Hindlimb muscle (tissue), 1 donor: ENCODE data around the gene ABCA1. TPM values are rescaled to one million over a fixed set of nuclear protein-coding genes. Genes with fewer than 3 reads are reported as not detected.
"Not testable (repeated sequence)": the region's sequence is repeated elsewhere in the genome, so short reads cannot be mapped to it uniquely, and the experiment has no call there.

ENCODE experiments used
- DNase-seq: peaks from one replicate; pipeline ENCODE4 v3.0.0-alpha.2; 2013
- polyA plus RNA-seq: library from polyadenylated mRNA; unstranded; fragments of 120-200 nt; gene quantifications from one replicate; pipeline ENCODE4 v1.2.1, GENCODE V29; 2013; ENCODE audit not compliant: insufficient read length

ABCA1 gene
- polyA plus RNA-seq, 1 donor = 6.4 TPM

DNA sequence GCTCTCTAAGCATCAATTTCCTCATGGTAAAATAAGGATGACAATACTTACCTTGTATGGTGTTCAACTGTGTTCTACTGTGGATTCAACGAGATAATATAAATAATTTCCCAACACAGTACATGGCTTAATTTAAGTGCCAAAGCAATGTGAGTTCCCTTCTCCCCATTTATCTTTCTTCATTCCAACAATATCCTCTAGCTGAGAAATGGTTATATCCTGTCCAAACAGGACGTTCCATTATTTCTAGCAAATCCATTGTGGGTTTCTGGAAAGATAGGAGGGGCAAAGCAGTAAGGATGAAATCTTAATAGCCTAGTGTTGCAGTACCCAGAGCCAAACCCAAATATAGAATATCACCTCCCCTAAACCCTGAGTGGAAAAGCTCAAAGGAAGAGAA, 22.0 kb downstream of the ABCA1 start:
- DNase-seq = no peak

DNA sequence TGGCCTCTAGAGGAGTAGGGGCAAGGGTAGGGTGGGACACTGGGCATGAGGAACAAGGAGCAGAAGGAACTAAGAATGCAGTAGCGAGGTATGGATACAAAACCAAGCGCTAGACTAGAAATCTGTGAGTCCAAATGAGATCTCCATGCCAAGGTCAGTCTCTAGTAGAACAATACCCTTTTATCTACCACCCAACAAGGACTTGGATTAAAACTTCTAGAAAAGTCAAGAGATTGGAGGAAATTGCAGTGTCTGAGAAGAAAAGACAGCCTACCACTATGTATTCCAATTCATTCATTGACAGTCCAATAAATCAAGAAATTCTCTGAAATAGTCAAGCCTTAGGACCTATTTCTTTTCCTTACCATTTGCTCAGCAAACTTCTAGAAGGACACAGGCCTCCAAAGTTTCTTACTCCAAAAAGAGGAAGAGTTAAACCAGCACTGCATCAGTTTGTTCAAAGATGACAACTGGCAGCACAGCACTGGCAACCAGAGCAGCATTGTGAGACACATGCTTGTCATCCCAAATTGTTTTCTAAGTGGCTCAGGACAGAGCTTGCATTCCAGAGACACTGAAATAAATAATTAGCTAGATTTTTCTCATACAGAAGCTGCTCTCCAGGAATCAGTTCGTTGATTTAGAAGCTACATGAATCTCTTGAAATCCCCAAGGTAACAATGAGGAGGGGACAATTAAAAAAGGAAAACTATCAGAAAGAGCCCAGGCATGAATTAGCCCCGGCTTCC, 22.6 kb downstream of the ABCA1 start:
- DNase-seq = no peak

DNA sequence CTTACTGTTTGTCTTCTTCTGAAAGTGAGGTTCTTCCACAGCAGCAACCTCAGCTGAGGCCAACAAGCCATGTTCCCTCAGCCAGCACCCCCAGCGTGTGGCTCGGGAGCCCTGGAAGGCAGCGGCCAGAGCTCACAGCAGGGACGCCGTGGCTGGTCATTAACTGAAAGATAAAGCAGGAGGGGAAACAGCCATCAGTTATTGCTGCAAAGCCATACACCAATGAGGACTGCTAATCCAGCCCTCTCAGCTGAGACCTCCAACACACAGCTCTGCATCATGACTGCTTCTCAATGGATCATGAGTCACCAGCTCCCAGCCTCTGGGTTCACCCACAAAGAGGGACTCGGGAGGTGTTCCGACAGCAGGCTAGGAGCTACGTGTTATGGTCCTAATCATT, 24.3 kb downstream of the ABCA1 start:
- DNase-seq = no peak

DNA sequence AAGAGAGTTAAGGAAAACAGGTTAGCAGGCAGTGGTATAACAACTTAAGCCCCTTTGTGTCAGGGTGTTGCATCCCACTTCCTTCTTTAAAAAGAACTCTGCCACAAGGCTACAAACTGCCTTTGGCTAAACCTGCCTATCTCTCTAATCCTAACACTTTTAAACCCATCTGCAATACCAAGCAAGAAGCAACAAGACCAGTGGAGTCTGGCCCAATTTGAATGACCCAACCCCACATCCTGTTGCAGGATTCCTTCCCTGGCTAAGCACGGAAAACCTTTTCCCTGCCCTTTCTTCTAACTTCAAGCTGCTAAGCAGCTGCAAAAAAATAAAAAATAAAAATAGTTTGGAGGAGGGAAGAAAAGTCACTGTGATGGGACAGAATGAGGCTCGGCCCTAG, 27.1 kb downstream of the ABCA1 start:
- no peak for DNase-seq

DNA sequence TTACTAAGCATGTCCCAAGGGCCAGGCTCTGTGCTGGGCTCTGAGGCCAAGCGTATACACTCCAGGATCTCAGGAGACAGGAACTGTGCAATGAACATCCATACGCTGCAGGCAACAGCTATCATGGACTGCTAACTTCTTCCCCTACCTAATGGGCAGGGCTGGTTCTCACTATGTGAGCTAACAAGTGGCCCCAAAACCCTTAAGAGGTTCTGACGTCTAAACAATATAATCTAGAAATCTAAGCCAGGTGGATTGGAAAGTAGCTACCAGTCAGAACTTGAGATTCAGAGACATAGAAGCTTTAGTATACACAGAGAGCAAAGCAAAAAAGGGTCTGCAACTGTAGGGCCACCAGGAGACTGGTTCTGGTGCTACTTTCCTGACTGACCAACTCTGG, 27.6 kb downstream of the ABCA1 start:
- DNase-seq = no peak

DNA sequence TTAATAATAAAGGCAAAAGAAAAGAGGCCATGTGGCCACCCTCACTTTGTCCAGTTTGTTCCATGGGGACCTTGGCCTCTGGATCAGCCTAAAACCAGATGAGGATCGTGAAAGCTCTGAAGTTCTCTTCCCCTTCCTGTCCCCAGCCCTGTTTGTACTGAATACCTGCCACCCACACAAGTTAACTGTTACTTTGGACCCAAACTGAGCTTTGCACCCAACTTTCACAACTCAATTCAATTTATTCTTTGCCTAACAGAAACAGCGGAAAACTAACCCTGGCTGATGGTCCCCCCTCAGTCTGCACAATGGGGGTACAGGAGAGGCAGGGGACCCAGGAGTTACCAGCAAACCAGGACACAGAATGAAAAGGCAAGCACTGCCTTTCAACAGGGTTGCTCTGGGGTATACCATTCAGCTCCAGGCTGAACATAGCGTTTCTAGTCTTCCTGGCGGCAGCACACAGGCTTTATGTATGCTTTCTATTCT, 28.2 kb downstream of the ABCA1 start:
- no peak for DNase-seq

DNA sequence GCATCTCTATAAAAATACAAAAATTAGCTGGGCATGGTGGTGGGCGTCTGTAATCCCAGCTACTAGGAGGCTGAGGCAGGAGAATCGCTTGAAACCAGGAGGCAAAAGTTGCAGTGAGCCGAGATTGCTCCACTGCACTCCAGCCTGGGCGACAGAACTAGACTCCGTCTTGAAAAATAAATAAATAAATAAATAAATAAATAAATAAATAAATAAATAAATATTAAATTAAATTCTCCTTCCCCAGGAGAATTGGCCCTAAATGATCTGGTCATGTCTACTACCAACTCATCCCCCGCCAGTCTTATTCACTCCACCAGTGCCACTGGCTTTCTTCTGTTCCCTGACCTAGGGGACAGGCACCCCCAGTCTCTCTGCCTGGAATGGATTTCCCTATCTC, 29.6 kb downstream of the ABCA1 start:
- not testable (repeated sequence) for DNase-seq

DNA sequence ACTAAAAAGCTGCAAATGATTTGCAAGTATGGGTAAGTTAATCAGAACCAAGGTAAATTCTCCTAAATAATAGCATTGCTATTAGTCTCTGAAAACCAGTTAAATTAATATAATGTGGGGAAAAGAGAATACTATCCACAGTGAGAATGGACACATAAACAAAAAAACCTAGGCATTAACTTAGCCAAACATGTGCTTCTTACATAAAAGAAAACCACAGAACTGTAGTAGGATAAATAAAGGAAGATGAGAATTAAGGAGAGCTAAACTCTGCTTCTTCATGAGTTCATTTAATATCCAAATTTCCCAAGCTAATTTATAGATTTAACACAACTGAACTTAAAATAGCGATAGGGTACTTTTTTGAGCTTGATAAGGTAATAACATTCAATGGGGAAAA, 31.8 kb downstream of the ABCA1 start:
- no peak for DNase-seq

DNA sequence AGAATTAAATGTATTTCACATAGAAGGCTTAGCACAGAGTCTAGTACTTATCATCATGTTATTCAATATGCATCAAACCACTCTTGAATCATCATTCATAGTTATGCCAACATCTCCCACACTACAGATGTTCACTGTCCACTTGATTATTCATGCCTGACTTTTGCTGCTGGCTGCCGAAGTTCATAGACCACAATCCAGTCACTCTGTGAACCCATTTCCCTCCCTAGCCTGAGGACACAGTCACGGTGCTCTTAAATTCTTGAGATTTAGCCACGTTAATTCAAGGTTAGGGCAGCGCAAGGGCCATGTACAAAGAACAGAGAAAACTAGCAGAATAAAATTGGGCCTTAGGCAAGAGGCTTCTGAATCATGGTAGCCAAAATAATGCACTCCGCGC, 32.4 kb downstream of the ABCA1 start:
- DNase-seq = no peak

DNA sequence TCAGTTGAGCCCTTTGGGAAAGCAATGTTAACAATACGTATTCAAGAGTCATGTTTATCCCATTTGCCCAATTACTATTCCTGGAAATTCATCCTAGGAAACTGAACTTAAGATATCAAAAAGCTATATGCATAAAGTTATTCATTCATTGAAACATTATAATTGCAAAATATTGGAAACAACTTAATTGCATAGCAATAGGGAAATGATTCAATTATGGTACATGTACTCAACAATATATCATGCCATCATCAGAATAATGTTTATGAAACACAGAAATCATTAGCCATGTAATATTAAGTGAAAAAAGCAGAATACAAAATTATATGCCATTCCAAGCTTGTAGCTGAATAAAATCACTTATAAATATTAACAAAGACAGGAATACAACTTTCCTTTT, 35.3 kb downstream of the ABCA1 start:
- no peak for DNase-seq

DNA sequence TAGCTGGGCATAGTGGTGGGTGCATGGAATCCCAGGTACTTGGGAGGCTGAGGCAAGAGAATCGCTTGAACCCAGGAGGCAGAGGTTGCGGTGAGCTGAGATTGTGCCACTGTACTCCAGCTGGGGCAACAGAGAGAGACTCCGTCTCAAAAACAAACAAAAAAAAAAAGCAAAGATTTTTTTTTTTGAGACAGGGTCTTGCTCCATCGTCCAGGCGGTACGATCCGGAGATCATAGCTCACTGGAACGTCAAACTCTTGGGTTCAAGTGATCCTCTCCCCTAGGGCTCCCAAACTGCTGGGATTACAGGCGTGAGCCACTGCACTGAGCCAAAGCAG, 37.6 kb downstream of the ABCA1 start:
- no peak for DNase-seq

DNA sequence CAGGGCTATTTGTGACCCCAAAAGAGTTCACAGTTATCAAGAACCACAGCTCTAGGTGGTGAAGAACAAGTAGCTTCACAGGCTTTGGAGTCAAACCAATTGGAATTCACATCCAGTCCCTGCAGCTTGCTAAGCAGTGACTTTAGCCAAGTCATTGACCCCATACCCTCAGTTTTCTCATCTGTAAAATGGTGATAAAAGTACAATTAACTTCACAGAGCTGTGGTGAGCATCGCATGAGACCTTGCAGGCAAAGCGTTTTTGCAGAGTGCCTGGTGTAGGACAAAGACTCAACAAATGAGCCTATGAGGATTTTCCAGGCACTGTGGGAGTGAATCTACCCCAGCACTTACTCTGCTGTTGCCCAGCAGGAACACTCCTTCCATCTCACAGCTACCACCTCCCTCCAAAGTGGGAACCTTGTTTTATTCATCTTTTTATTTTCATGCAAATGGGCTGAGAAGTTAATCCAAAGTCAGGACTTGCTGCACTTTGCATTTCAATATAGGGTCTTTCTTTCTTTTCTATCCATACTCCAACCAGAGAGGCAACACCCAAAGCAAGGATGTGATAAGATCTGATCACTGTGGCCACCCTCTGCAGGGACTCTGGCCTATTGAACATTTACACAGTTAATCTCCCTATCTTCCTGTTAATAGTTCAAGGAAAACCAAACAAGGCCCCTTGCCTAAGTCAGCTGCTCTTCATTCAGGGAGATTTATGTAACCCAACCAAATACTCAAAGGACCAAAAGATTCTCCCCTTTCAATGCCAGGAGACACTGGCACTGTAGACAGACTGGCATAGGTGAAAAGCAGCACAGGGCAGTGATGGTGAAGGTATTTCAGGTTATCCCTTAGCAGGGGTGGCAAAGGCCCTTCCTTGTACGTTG, 41.9 kb downstream of the ABCA1 start:
- no peak for DNase-seq

DNA sequence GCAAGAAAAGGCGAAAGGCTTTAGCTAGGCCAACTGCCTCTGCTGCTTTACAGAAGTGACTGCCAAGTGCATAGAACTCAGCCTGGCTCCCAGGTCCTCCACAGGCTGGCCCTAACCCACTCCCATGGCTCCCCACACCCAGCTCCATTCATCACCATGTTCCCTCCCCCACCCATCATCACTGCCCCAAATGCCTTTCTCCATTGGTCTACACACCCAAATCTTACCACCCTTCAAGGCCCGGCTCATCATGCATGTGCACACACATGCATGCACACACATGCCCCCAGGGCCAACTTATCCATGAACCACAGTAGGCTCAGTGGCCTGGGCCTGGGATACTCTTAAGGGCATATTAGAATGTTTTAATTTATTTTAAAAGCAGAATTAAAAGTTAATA, 44.8 kb downstream of the ABCA1 start:
- no peak for DNase-seq

DNA sequence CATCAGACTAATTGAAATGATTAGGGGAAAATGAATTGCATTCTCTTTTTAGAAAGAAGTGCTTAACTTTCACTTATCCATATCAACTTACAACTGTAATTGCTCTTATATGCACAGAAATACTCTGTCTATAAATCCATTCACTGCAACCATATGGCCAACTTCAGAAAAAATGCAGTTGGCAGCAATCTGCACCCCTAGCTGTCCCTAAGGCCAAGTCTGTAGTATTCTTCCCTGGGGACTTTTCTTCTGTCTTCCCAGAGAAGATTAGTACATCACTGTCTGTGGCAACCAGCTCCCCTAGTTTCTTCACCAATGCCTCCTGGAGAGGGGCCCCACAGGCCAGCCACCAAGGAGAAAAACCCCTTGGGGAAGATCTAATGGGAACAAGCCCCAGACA, 45.4 kb downstream of the ABCA1 start:
- DNase-seq = no peak

DNA sequence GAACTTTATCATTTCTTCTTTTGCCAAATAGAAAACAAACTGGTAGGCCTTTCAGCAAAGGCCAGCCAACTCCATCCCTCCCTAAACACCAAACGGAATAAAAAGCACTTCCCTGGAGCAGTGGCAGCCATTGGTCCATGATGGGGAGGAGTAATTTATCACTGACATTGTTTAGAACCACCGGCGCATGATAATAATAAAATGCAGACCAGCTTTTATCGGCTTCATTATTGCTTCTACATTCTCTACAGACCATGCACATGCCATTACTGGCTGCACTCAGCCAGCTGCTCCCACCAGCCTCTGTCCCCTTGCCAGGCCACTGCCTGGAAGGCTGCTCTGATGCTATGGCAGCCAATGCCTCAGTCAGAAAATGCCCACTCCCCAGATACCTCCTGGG, 45.9 kb downstream of the ABCA1 start:
- no peak for DNase-seq

DNA sequence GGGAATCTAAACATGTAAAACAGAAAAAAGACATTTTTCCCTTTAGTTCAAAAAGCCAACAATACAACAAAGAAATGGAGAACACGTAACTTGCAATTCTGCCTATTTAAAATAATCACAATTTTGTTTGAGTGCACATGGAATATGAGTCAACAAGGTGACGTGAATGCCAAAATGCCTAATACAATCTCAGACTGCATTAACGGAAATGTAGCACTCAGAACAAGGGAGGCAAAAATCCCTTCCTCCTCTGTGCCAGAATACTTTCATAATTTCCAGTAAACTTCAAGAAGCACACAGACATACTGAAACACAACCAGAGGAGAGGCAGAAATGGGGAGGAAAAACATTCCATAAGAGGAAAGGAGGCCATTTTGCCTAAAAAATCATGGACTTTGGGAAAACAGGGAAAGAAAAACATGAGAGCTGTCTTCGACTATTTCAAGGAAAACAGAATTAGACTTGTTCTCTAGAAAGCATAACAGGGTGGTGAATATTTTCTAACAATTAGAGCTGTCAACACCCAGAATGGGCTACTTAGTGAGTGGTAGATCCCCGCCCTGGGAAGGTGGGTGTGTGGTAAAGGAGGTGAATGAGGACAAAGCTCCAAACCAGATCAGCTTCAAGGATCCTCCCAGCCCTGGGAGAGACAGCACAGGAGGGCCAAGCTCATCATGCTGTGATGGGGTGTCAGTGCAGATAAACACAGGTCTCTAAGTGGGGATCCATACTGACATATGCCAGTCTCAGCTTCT, 48.2 kb downstream of the ABCA1 start:
- DNase-seq = no peak

DNA sequence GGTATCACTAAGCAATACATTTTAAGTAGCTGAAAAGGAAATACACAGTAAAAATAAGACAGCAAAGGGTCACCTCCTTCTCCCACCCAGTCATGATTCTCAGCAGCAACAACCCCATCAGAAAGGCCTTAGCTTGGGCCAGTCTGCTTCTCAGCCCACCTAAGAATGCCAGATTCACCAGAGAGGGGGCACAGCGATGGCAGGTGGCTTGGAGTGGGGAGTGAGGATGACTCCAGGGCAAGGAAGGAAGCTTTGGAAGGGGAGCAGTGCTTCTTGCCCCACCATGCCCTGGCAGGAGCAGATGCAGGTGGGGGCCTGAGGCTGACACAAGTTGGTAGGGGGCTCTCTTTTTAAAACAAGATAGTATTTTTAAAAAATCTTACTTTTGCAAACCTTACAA, 51.4 kb downstream of the ABCA1 start:
- DNase-seq = no peak

DNA sequence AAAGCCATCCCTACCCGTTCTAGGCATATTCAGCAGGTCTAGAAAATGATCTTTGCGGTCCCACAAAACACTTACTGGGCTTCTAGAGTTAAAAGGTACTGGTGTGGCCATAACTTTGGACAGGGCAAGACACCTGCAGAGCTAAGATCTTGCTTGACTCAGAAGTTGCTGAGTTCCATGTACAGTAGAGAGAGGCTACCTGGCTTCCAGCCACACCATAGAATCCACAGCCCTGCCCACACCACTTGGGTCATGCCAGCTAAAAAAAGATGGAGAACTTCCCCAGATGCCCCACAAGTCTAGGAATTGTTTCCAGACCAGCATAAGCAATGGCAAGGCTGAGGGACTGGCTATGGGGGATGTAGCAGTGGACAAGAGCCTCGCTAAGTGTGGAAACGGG, 52.1 kb downstream of the ABCA1 start:
- no peak for DNase-seq

DNA sequence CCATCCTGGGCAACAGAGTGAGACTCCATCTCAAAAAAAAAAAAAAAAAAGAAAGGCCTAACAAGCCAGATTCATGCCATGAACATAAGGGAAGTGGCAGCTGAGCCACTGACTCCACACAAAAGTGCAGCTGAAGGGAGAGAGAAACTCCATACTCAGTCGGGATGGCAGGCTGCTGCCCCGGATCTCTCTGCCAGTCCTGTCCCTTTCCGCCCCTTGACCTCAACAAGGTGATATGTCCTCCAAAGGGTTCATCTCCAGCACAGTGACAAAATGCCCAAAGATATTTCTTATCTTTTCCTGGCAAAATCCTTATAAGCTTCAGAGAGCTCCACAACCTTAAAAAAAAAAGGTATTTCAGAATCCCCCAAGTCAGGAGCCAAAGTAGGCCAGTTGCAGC, 52.6 kb downstream of the ABCA1 start:
- DNase-seq = no peak

DNA sequence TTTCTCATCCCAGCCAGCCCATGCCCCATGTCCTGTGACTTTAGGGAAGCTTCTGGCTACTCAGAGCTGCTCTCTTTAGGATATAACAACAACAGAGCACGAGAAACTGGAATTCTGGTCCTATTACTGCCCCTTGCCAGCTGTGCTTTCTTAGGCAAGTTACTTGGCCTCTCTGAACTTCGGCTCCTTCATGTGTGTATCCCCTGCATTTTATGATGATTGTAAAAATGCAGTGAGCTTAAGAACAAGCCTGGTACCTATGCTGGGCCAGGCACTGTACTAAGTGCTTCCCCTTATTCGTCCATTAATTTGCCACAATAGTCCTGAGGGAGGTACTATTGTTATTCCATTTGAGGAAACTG, 54.5 kb downstream of the ABCA1 start:
- DNase-seq = no peak

DNA sequence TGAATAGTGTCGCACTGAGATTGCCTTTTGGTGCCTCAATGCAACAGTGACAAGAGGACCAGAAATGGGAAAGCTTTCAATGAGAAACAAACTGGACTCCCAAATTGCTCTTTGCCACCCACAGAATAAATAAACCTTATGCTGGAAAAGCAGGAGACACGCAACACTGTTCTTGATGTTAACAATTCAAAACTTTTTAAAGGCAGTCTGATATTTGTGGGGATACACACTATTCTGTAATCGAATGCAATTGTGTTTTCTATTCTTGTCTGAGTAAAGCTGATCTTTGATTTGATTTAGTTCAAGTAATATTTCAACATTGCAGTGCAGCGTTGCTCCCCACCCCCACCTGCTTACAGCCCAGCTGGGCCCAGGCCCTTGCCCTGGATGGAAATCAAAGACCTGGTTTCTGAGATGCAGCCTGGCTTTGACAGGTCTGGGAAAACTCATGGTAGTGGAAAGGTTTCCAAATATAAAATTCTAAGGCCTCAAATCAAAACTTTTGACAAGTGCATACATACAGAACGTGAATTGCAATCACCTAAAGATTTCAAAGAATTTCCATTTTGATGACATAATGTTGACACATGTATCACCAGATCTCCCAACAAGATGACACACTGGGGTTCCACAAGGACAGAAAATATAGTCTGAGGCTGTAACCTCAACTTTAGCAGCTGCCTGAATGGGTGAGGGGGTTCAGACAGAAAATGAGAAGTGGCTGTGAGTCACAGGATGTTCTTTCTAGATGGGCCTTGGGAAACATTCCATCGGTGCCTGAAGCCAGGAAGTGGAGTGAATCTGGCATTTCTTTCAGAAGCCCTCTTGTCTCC, 55.1 kb downstream of the ABCA1 start:
- DNase-seq = no peak

DNA sequence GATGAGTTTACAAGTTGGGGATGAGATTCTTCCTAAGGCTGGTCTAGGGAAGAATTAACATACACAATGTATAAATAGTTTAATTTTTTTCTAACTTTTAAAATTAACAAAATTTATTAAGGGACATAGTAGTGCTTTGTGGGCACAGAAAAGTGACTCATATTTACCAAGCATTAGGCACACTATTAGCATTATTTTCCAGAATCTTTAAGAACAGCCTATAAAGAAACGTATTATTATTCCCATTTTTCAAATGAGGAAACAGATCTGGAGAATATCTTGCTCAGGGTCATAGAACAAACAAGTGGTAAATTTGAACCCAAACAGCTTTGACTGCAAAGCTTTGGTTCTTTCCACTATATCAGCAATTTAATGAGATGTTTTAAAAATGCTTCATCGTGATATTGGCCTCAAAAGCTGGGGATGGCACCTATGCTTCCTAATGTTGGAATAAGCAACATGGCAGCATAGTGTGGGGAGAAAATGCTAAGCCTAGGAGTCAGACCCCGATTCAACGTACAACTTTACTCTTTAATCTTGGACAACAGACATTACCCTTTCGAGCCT, 55.9 kb downstream of the ABCA1 start:
- no peak for DNase-seq
